Measurements from ENCODE around the gene DSP. TPM values are rescaled to one million over a fixed set of nuclear protein-coding genes. Genes with fewer than 3 reads are reported as not detected.

The DSP gene
- total RNA-seq, 1 experiment from 2014 or later = 20.1 TPM

- DNase-seq (ENCODE audit: low read depth, low spot score) (no peak), ATAC-seq (no peak)
- Histone ChIP-seq H3K4me1 (ENCODE audit: control insufficient read depth, insufficient read depth, low read length) (no peaks in the 10 kb centered on the region), H3K36me3 (ENCODE audit: control insufficient read depth, insufficient read depth, low read length) (no peaks in the 10 kb centered on the region; the same call in 1 of the 2 replicates), H3K27ac (ENCODE audit: low read length) (no peak overlapping the region), H3K27me3 (ENCODE audit: control insufficient read depth, insufficient read depth, low read length) (no peaks in the 10 kb centered on the region), H3K4me3 (ENCODE audit: low read depth in 2 of 2, low read length in 2 of 2) (no peak overlapping the region), H3K9me3 (ENCODE audit: control insufficient read depth, insufficient read depth, low read depth, low read length) (no peaks in the 10 kb centered on the region)
- POLR2A ChIA-PET = no interaction called here
- CTCF ChIA-PET = interaction anchor here (0.6 to 1.3 kb wide), 3 partner anchors 110 to 141 kb away, joined by 3 to 7 read pairs (median 5); no protein-coding TSS in a partner anchor
- TF ChIP-seq REST (IDR thresholded peaks at IDR 0.05; ENCODE audit: insufficient read depth in 1 of 2, low read depth in 2 of 2, low read length in 1 of 2) (no peak), CTCF (IDR thresholded peaks at IDR 0.05) (no peak; the same call in 1 of the 2 replicates), POLR2AphosphoS5 (IDR thresholded peaks at IDR 0.05; ENCODE audit: low read depth, low read length) (no peak), SIN3A (IDR thresholded peaks at IDR 0.05; ENCODE audit: borderline replicate concordance, insufficient read depth, low read depth, low read length) (no peak), TCF7L2 (IDR thresholded peaks at IDR 0.05; ENCODE audit: low read depth, low read length) (no peak)
- intact Hi-C loops (cut with micrococcal nuclease; ENCODE audit: unreplicated experiment) = no loop called here
- no TSS peak for BruUV-seq (replicated peaks)
- in situ Hi-C loops (cut with HindIII; ENCODE audit: low pct_unique_long_range_greater_than_20kb, low sequenced_read_pairs) = no loop called here
Measured at GRCh38 chr6:7566617-7567173, 25.2 kb downstream of the DSP start.

GRCh38 chr6:7568021-7568420 lies 26.6 kb downstream of the DSP start:
- no peak for DNase-seq (ENCODE audit: low read depth, low spot score)
- TF ChIP-seq SIN3A (IDR thresholded peaks at IDR 0.05; ENCODE audit: borderline replicate concordance, insufficient read depth, low read depth, low read length) = no peak
- TF ChIP-seq TCF7L2 (IDR thresholded peaks at IDR 0.05; ENCODE audit: low read depth, low read length) = no peak
- no peak for TF ChIP-seq POLR2AphosphoS5 (IDR thresholded peaks at IDR 0.05; ENCODE audit: low read depth, low read length)
- no peak for TF ChIP-seq CTCF (IDR thresholded peaks at IDR 0.05)
- no peak for TF ChIP-seq REST (IDR thresholded peaks at IDR 0.05; ENCODE audit: insufficient read depth in 1 of 2, low read depth in 2 of 2, low read length in 1 of 2)
- in situ Hi-C loops (cut with HindIII; ENCODE audit: low pct_unique_long_range_greater_than_20kb, low sequenced_read_pairs) (no loop called here), intact Hi-C loops (cut with micrococcal nuclease; ENCODE audit: unreplicated experiment) (no loop called here)
- POLR2A ChIA-PET = no interaction called here
- H3K36me3 ChIP-seq (ENCODE audit: control insufficient read depth, insufficient read depth, low read length) = no peaks in the 10 kb centered on the region; the same call in 1 of the 2 replicates
- no peak for ATAC-seq
- H3K9me3 ChIP-seq (ENCODE audit: control insufficient read depth, insufficient read depth, low read depth, low read length) = no peaks in the 10 kb centered on the region
- no peak overlapping the region for H3K4me3 ChIP-seq (ENCODE audit: low read depth in 2 of 2, low read length in 2 of 2)
- CTCF ChIA-PET = no interaction called here
- no peaks in the 10 kb centered on the region for H3K4me1 ChIP-seq (ENCODE audit: control insufficient read depth, insufficient read depth, low read length)
- H3K27me3 ChIP-seq (ENCODE audit: control insufficient read depth, insufficient read depth, low read length) = no peaks in the 10 kb centered on the region
- BruUV-seq (replicated peaks) = no TSS peak
- no peak overlapping the region for H3K27ac ChIP-seq (ENCODE audit: low read length)

Measured in Panc1 (cell line).